ENCODE results near the gene ADGRD2. TPM values are rescaled to one million over a fixed set of nuclear protein-coding genes. Genes with fewer than 3 reads are reported as not detected.

ADGRD2 gene
- total RNA-seq, 1 experiment from 2014 or later, result 1.5 TPM

- H3K27ac ChIP-seq (ENCODE audit: insufficient read length, low read depth, low read length), result no peak overlapping the region
- H4K20me1 ChIP-seq (ENCODE audit: control insufficient read depth, insufficient read depth, insufficient read length), result no peaks in the 10 kb centered on the region
- H3K23me2 ChIP-seq (ENCODE audit: insufficient read length, low read depth, low read length, poor library complexity, severe bottlenecking), result peaks cover 2% of the 10 kb centered on the region
- no peak overlapping the region for H2BK120ac ChIP-seq (ENCODE audit: low read depth, low read length, poor library complexity, severe bottlenecking)
- no peak overlapping the region for H3K14ac ChIP-seq (ENCODE audit: insufficient read depth, low read length)
- no peaks in the 10 kb centered on the region; a peak in 1 of 5 replicates for H3K9me3 Mint-ChIP-seq
- no peaks in the 10 kb centered on the region for H3K9me3 ChIP-seq (ENCODE audit: control insufficient read depth, low read depth, low read length)
- H3K4me2 ChIP-seq (ENCODE audit: insufficient read depth, insufficient read length, low read length), result no peak overlapping the region
- H3K27ac Mint-ChIP-seq, result peak overlapping the region in 2 of 3 experiments; percentile 8 to 29; a peak in 2 of 7 replicates
- H2BK12ac ChIP-seq (ENCODE audit: insufficient read length, low read depth, low read length), result no peak overlapping the region
- no peak overlapping the region for H2BK15ac ChIP-seq (ENCODE audit: low read depth, low read length)
- no peak overlapping the region for H2AK5ac ChIP-seq (ENCODE audit: insufficient read length, low read length)
- no peak overlapping the region for H3K4ac ChIP-seq (ENCODE audit: low read depth, low read length)
- no peak overlapping the region for H4K8ac ChIP-seq (replicated peaks; ENCODE audit: insufficient read length, low read depth, low read length)
- WGBS (ENCODE audit: extremely low coverage, insufficient read length, low lambda C conversion rate), result no CpG with 5 or more reads among the region's 7 CpGs
- peaks cover 40 to 48% (median 45%) of the 10 kb centered on the region in 3 experiments for H3K36me3 Mint-ChIP-seq (ENCODE audit: insufficient read depth in 1 of 3, low read depth in 3 of 3)
- no peak overlapping the region for H4K5ac ChIP-seq (ENCODE audit: insufficient read length, low read depth, low read length)
- no peak overlapping the region for H2BK20ac ChIP-seq (ENCODE audit: low read depth, low read length, poor library complexity, severe bottlenecking)
- H3K27me3 Mint-ChIP-seq (ENCODE audit: low read depth), result no peaks in the 10 kb centered on the region
- no peak overlapping the region for H2AFZ ChIP-seq (ENCODE audit: low read length)
- H3K4me1 Mint-ChIP-seq, result peaks cover 14 to 16% of the 10 kb centered on the region in 2 experiments
- DNase-seq, result peak; percentile 81
- no peaks in the 10 kb centered on the region for H3K27me3 ChIP-seq (ENCODE audit: insufficient read depth, low read length)
- H3K56ac ChIP-seq (ENCODE audit: insufficient read length, low read depth, low read length), result no peak overlapping the region
- H3K9ac ChIP-seq (ENCODE audit: extremely low read depth, insufficient read length, low read length), result no peak overlapping the region
- H3K79me2 ChIP-seq (ENCODE audit: insufficient read depth, low read length), result no peaks in the 10 kb centered on the region
- no peak overlapping the region for H3K18ac ChIP-seq (ENCODE audit: insufficient read length, low read depth, low read length)
- H3T11ph ChIP-seq (ENCODE audit: low read length), result no peak overlapping the region
- no peak overlapping the region for H3K4me3 Mint-ChIP-seq
- no peak overlapping the region for H3K23ac ChIP-seq (ENCODE audit: insufficient read length, low read depth, low read length)
- H2BK5ac ChIP-seq (ENCODE audit: insufficient read length, low read length), result no peak overlapping the region
- no peaks in the 10 kb centered on the region for H3K79me1 ChIP-seq (ENCODE audit: insufficient read depth, low read depth, low read length, poor library complexity, severe bottlenecking)
- H4K91ac ChIP-seq (ENCODE audit: insufficient read length, low read depth, low read length), result no peak overlapping the region
- no peaks in the 10 kb centered on the region for H3K4me1 ChIP-seq (ENCODE audit: insufficient read depth, low read length)
- peak; percentile 53; the same call in 2 of the 3 replicates for TF ChIP-seq CTCF (conservative IDR thresholded peaks at IDR 0.05)
Measured at GRCh38 chr9:124522121-124523098, 72.2 kb downstream of the ADGRD2 start.

All from H9 (cell line).